ENCODE data around the gene TRHDE. TPM values are rescaled to one million over a fixed set of nuclear protein-coding genes. Genes with fewer than 3 reads are reported as not detected.

Gene TRHDE
- total and polyA plus RNA-seq, 2 donors from 2014 or later: 1.6 to 18.6 TPM

GRCh38 chr12:72560003-72560769 is 288.0 kb downstream of the TRHDE start:
- intact Hi-C loops (cut with DNase I): no loop called here
- Histone ChIP-seq H3K4me1 (ENCODE audit: control insufficient read depth in 2 of 3, insufficient read depth in 2 of 3, low read depth in 1 of 3, low read length in 3 of 3) (no peaks in the 10 kb centered on the region), H3K4me3 (ENCODE audit: low read length in 3 of 3) (no peak overlapping the region), H3K36me3 (ENCODE audit: control insufficient read depth in 2 of 3, insufficient read depth in 3 of 3, low read length in 3 of 3) (no peaks in the 10 kb centered on the region), H3K27me3 (ENCODE audit: control insufficient read depth, insufficient read depth, low read length) (no peaks in the 10 kb centered on the region), H3K9ac (ENCODE audit: low read length in 3 of 3) (no peak overlapping the region), H3K27ac (ENCODE audit: low read depth in 2 of 2, low read length in 2 of 2) (no peak overlapping the region), H3K9me3 (ENCODE audit: control insufficient read depth in 2 of 3, insufficient read depth in 1 of 3, low read length in 3 of 3) (no peaks in the 10 kb centered on the region)
- TF ChIP-seq, protein P1, sequence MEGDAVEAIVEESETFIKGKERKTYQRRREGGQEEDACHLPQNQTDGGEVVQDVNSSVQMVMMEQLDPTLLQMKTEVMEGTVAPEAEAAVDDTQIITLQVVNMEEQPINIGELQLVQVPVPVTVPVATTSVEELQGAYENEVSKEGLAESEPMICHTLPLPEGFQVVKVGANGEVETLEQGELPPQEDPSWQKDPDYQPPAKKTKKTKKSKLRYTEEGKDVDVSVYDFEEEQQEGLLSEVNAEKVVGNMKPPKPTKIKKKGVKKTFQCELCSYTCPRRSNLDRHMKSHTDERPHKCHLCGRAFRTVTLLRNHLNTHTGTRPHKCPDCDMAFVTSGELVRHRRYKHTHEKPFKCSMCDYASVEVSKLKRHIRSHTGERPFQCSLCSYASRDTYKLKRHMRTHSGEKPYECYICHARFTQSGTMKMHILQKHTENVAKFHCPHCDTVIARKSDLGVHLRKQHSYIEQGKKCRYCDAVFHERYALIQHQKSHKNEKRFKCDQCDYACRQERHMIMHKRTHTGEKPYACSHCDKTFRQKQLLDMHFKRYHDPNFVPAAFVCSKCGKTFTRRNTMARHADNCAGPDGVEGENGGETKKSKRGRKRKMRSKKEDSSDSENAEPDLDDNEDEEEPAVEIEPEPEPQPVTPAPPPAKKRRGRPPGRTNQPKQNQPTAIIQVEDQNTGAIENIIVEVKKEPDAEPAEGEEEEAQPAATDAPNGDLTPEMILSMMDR (IDR thresholded peaks at IDR 0.05; ENCODE audit: borderline replicate concordance, extremely low read depth, insufficient read depth): no peak
- no peak for FAIRE-seq
- no peak for DNase-seq

DNA sequence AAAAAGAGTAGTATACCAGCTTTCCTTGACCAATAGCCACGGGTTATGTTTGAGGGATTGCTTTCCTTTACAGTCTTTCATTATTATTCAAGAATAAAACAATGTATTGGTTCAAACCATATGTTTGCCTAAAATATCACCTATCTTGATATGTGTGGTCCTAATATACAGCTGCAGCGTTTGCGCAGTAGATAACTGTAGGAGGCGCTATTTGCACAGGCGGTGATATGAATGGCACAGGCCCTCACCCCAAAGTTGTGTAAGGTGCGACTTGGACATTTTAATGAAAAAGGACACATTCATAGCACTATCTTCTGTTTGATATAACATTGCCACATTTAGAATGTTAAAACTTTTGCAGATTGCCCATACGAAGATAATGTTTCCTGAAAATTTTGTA is 298.4 kb downstream of the TRHDE start:
- Histone ChIP-seq H3K9me3 (ENCODE audit: control insufficient read depth in 2 of 3, insufficient read depth in 1 of 3, low read length in 3 of 3) (no peaks in the 10 kb centered on the region), H3K36me3 (ENCODE audit: control insufficient read depth in 2 of 3, insufficient read depth in 3 of 3, low read length in 3 of 3) (no peaks in the 10 kb centered on the region), H3K9ac (ENCODE audit: low read length in 3 of 3) (no peak overlapping the region), H3K4me3 (ENCODE audit: low read length in 3 of 3) (no peak overlapping the region), H3K27ac (ENCODE audit: low read depth in 2 of 2, low read length in 2 of 2) (no peak overlapping the region), H3K4me1 (ENCODE audit: control insufficient read depth in 2 of 3, insufficient read depth in 2 of 3, low read depth in 1 of 3, low read length in 3 of 3) (no peaks in the 10 kb centered on the region), H3K27me3 (ENCODE audit: control insufficient read depth, insufficient read depth, low read length) (no peaks in the 10 kb centered on the region)
- DNase-seq (no peak), FAIRE-seq (no peak)
- TF ChIP-seq, protein P1 (IDR thresholded peaks at IDR 0.05; ENCODE audit: borderline replicate concordance, extremely low read depth, insufficient read depth): peak; percentile 40
- intact Hi-C loops (cut with DNase I): no loop called here

- H3K9me3 ChIP-seq (ENCODE audit: control insufficient read depth in 2 of 3, insufficient read depth in 1 of 3, low read length in 3 of 3): no peaks in the 10 kb centered on the region
- no peak overlapping the region for H3K9ac ChIP-seq (ENCODE audit: low read length in 3 of 3)
- H3K4me3 ChIP-seq (ENCODE audit: low read length in 3 of 3): no peak overlapping the region
- H3K36me3 ChIP-seq (ENCODE audit: control insufficient read depth in 2 of 3, insufficient read depth in 3 of 3, low read length in 3 of 3): no peaks in the 10 kb centered on the region
- no peaks in the 10 kb centered on the region for H3K27me3 ChIP-seq (ENCODE audit: control insufficient read depth, insufficient read depth, low read length)
- H3K4me1 ChIP-seq (ENCODE audit: control insufficient read depth in 2 of 3, insufficient read depth in 2 of 3, low read depth in 1 of 3, low read length in 3 of 3): no peaks in the 10 kb centered on the region
- intact Hi-C loops (cut with DNase I): no loop called here
- no peak overlapping the region for H3K27ac ChIP-seq (ENCODE audit: low read depth in 2 of 2, low read length in 2 of 2)
- TF ChIP-seq, protein P1 (IDR thresholded peaks at IDR 0.05; ENCODE audit: borderline replicate concordance, extremely low read depth, insufficient read depth): no peak
- DNase-seq (no peak), FAIRE-seq (no peak)
Observed at GRCh38 chr12:72574138-72574537, 302.0 kb downstream of the TRHDE start.
